GM19035 (cell line): Measurements from ENCODE around the gene CNIH3.
A peak's percentile ranks its signal among the peaks of the same experiment; 100 is the strongest.

Experiments
- ATAC-seq: cut with Tn5 transposase; IDR thresholded peaks from one replicate; pipeline ENCODE4 v1.9.1; 2021; ENCODE audit not compliant: unreplicated experiment

CNIH3 gene

GRCh38 chr1:224718470-224719053 is 102.4 kb downstream of the CNIH3 start:
- ATAC-seq = no peak

- ATAC-seq = no peak
Measured at GRCh38 chr1:224719716-224720115, 103.6 kb downstream of the CNIH3 start.

GRCh38 chr1:224720216-224720615 is 104.1 kb downstream of the CNIH3 start:
- no peak for ATAC-seq

- ATAC-seq = no peak
Measured at GRCh38 chr1:224721000-224721399, 104.9 kb downstream of the CNIH3 start.

- ATAC-seq = no peak
Measured at GRCh38 chr1:224722838-224723237, 106.7 kb downstream of the CNIH3 start.

GRCh38 chr1:224724566-224724965 is 108.4 kb downstream of the CNIH3 start:
- ATAC-seq = no peak

GRCh38 chr1:224726441-224727182 is 110.5 kb downstream of the CNIH3 start:
- ATAC-seq = no peak

GRCh38 chr1:224727351-224728289 is 111.5 kb downstream of the CNIH3 start:
- no peak for ATAC-seq

- ATAC-seq = no peak
Measured at GRCh38 chr1:224730540-224730939, 114.4 kb downstream of the CNIH3 start.

GRCh38 chr1:224730965-224731364 is 114.8 kb downstream of the CNIH3 start:
- ATAC-seq = no peak

GRCh38 chr1:224731633-224732032 is 115.5 kb downstream of the CNIH3 start:
- ATAC-seq = no peak

GRCh38 chr1:224732377-224733026 is 116.4 kb downstream of the CNIH3 start:
- ATAC-seq = no peak

- ATAC-seq = peak; percentile 58
Measured at GRCh38 chr1:224733027-224733911, 117.2 kb downstream of the CNIH3 start.

GRCh38 chr1:224734261-224734935 is 118.3 kb downstream of the CNIH3 start:
- ATAC-seq = no peak

GRCh38 chr1:224735159-224735558 is 119.0 kb downstream of the CNIH3 start:
- ATAC-seq = no peak

GRCh38 chr1:224736619-224737352 is 120.7 kb downstream of the CNIH3 start:
- ATAC-seq = peak; percentile 55

- no peak for ATAC-seq
Measured at GRCh38 chr1:224737353-224737727, 121.2 kb downstream of the CNIH3 start.

GRCh38 chr1:224739303-224739996 is 123.3 kb downstream of the CNIH3 start:
- peak; percentile 3 for ATAC-seq
